Liver (tissue), 2 donors: ENCODE data around the gene TMEM244.

Experiments
- RXRA ChIP-seq, 2 donors: IDR thresholded peaks; 2 replicates each; pipeline ENCODE4 v1.6.1; 2017 to 2018; ENCODE audit warnings: antibody characterized with exemption in 2 of 2, mild to moderate bottlenecking in 1 of 2
- TF ChIP-seq, protein P1 (sequence below): IDR thresholded peaks from 2 replicates; pipeline ENCODE4 v1.6.1; 2016; ENCODE audit warnings: antibody characterized with exemption
- donor health status: healthy.

DNA sequence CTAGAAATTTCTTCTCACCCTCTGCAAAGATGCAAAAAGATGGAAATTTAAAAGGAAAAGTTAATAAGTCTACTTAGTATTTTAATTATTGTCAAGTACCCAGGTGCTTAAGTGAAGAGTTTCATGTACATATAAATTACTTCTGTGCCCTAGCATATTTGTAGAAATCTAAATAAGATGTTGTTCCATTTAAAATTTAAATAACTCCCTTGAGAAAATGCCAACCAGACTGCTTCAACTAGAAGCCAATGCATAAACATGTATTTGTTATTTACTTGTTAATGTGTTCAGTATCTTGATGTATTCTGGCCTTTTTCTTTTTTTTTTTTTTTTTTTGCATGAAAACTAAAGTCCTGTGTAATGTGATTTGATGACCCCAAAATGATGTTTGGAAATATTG lies 6.3 kb upstream of the TMEM244 start:
- TF ChIP-seq, protein P1, sequence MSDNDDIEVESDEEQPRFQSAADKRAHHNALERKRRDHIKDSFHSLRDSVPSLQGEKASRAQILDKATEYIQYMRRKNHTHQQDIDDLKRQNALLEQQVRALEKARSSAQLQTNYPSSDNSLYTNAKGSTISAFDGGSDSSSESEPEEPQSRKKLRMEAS, result no peak
- no peak for TF ChIP-seq RXRA (IDR thresholded peaks at IDR 0.05)
